Gastroesophageal sphincter (tissue), 3 donors: ENCODE data around the gene SH3RF1.

Experiments
- CTCF ChIP-seq, 4 experiments: fragments of 200-600 bp in 2 of 4; fragments of 450-650 bp in 2 of 4; sonication (generic) in 1 of 4; IDR thresholded peaks; one replicate each; pipeline ENCODE4 v1.5.1; 2017 to 2019; ENCODE audit warnings: antibody characterized with exemption in 4 of 4, mild to moderate bottlenecking in 2 of 4, moderate library complexity in 2 of 4
- POLR2A ChIP-seq, 2 donors: fragments of 450-650 bp; IDR thresholded peaks; one replicate each; pipeline ENCODE4 v1.6.1; 2017; ENCODE audit warnings: antibody characterized with exemption in 2 of 2, mild to moderate bottlenecking in 2 of 2, moderate library complexity in 1 of 2

DNA sequence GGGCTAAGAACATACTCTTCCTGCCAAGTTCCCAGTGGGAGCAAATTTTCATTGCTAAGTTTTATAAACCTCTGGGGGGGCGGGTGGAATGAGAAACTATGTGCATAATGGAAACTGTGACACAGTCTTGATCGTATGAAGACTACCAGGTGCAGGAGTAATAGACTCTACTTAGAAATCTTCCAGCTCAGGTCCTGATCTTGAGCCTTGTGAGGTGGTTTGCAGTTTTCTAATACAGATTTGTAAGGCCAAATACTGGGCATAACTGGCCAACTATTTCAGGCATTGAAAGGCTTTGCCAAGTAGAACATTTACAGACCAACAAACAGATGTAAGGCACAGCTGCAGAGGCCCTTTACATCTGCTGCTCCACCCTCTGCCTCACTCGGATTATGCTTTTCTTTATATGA is 171.0 kb downstream of the SH3RF1 start:
- TF ChIP-seq CTCF (IDR thresholded peaks at IDR 0.05) (no peak), POLR2A (IDR thresholded peaks at IDR 0.05) (no peak)
